Stimulated activated CD8-positive, alpha-beta memory T cell treated with anti-CD3 and anti-CD28 coated beads, Interleukin-12 subunit alpha, Interleukin-12 subunit beta, amount 100 ng/mL, for 1 hour (primary cell): Measurements from ENCODE around the gene ZCRB1.
"Not testable (repeated sequence)": the region's sequence is repeated elsewhere in the genome, so short reads cannot be mapped to it uniquely, and the experiment has no call there.

Source experiments
- DNase-seq: peaks from one replicate; pipeline ENCODE4 v3.0.0-alpha.2; 2020; ENCODE audit warnings: low read depth

ZCRB1 gene

GRCh38 chr12:42325653-42326474 lies at the start of gene ZCRB1, which contains the start of gene PPHLN1:
TSS of gene ZCRB1 (minus strand) at chr12:42326094. CDS start at chr12:42324102, 1,992 bp downstream.
TSS of gene PPHLN1 (plus strand) at chr12:42326167. CDS start at chr12:42335903, 9,736 bp downstream.
- DNase-seq: peak; percentile 60

GRCh38 chr12:42373669-42374068 lies 47.8 kb upstream of the ZCRB1 start:
- DNase-seq: no peak

- DNase-seq: no peak
These were observed 46.4 kb upstream of the ZCRB1 start for GRCh38 chr12:42372154-42372791.

- DNase-seq: no peak
These were observed 44.1 kb upstream of the ZCRB1 start for GRCh38 chr12:42370013-42370412.

GRCh38 chr12:42365486-42365885 lies 39.6 kb upstream of the ZCRB1 start:
- no peak for DNase-seq

GRCh38 chr12:42364692-42365091 lies 38.8 kb upstream of the ZCRB1 start:
- no peak for DNase-seq

GRCh38 chr12:42362647-42363260 lies 36.9 kb upstream of the ZCRB1 start:
- DNase-seq: no peak

GRCh38 chr12:42361909-42362646 lies 36.2 kb upstream of the ZCRB1 start:
- no peak for DNase-seq

- DNase-seq: no peak
These were observed 35.0 kb upstream of the ZCRB1 start for GRCh38 chr12:42360747-42361403.

- DNase-seq: no peak
These were observed 30.4 kb upstream of the ZCRB1 start for GRCh38 chr12:42356344-42356743.

GRCh38 chr12:42350021-42350407 lies 24.1 kb upstream of the ZCRB1 start:
- not testable (repeated sequence) for DNase-seq

- DNase-seq: not testable (repeated sequence)
These were observed 23.5 kb upstream of the ZCRB1 start for GRCh38 chr12:42349119-42350020.

- DNase-seq: no peak
These were observed 20.6 kb upstream of the ZCRB1 start for GRCh38 chr12:42346403-42347002.

GRCh38 chr12:42343721-42344120 lies 17.8 kb upstream of the ZCRB1 start:
- DNase-seq: no peak

- DNase-seq: no peak
These were observed 16.1 kb upstream of the ZCRB1 start for GRCh38 chr12:42342028-42342427.

GRCh38 chr12:42338280-42338679 lies 12.4 kb upstream of the ZCRB1 start:
- no peak for DNase-seq

- no peak for DNase-seq
These were observed 10.4 kb upstream of the ZCRB1 start for GRCh38 chr12:42336286-42336685.

- DNase-seq: no peak
These were observed 6.7 kb upstream of the ZCRB1 start for GRCh38 chr12:42332301-42333285.

GRCh38 chr12:42330097-42330496 lies 4.2 kb upstream of the ZCRB1 start:
- DNase-seq: not testable (repeated sequence)
